GM18951 (cell line): ENCODE results near the gene SEZ6L.
A peak's percentile ranks its signal among the peaks of the same experiment; 100 is the strongest.

ENCODE experiments used
- POLR2A ChIP-seq: IDR thresholded peaks from 4 replicates; pipeline ENCODE4 v1.6.1; 2011; ENCODE audit warnings: mild to moderate bottlenecking; ENCODE audit not compliant: insufficient read length, insufficient read depth; ENCODE audit errors: extremely low read depth
- in situ Hi-C: fragments of 300-500 bp; cut with MboI; formaldehyde crosslinking; loops from one replicate; pipeline ENCODE4 v1.12.0; 2022; ENCODE audit warnings: low sequenced_read_pairs, mixed read lengths, inconsistent platforms; ENCODE audit not compliant: unreplicated experiment

Gene SEZ6L

GRCh38 chr22:26409719-26410335 is 240.6 kb downstream of the SEZ6L start:
- TF ChIP-seq POLR2A: no peak
- in situ Hi-C loops: no loop called here

GRCh38 chr22:26410386-26410785 is 241.1 kb downstream of the SEZ6L start:
- TF ChIP-seq POLR2A: no peak
- in situ Hi-C loops: no loop called here

GRCh38 chr22:26414347-26414746 is 245.1 kb downstream of the SEZ6L start:
- TF ChIP-seq POLR2A: no peak
- in situ Hi-C loops: no loop called here

DNA sequence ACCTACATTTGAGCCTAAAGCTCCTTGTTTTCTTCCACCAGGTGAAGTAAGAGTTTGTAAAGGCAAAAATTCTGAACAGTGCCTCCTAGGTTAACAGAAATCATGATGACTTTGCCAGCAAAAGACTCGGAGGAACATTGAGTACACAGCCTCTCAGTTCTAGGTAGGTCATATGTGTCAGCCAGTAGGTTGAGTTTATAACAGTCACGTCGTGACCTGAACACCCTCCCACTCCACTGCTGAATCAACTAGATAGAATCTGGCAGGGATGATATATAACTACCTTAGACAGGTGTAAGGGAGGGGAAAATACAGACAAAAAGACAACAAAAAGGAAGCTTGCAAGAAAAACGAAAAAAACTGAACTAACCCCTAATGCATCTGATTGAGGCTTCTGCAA is 247.0 kb downstream of the SEZ6L start:
- no peak for TF ChIP-seq POLR2A
- in situ Hi-C loops: no loop called here

DNA sequence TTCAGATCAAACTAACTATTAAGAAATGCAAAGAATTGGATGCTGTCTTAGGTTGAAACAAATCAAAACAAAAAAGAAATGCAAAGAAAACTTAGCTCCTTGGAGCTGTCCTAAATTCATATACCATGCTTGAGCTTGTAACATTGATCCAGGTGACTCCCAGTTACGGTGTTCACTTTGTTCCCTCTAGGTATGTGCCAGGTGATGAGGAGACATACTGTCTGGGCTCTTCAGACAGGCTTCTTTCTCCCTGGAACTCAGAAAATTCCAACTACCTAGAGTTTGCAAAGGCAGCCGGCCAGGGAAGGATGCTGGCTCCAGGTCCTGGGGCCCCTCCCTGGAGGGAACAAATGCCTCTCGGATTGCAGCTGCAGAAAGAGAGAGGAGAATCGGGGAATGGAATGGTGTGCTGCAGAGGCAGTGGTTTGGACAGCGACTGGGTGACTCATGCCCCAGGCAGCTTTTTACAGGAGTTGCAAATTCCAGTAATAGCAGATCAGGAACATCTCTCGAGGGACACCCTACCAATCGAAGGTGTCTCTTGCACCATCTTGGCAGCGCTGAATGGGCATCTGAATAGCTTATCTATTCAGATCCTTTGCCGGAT is 247.5 kb downstream of the SEZ6L start:
- TF ChIP-seq POLR2A: no peak
- in situ Hi-C loops: no loop called here

DNA sequence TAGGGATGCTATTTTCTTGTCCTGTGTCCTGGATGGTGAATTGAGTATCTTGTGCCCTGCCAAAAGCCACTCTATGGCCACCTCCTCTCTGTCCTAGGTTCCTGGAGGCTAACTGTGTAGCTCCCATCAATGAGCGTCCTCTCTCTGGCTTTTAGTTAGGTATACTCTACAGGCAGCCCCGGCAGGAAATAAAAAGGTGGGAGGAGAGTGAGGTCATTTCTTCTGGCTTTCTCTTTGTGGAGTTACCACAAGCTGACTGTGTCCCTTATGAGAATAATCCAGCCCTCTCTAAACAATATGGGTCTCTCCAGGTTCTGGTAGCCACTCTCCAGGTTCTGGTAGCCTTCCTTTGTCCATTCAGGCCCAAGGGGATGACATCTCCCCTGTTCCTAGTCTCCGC is 248.1 kb downstream of the SEZ6L start:
- no peak for TF ChIP-seq POLR2A
- in situ Hi-C loops: no loop called here

- in situ Hi-C loops: no loop called here
- no peak for TF ChIP-seq POLR2A
Observed at GRCh38 chr22:26418620-26419019, 249.4 kb downstream of the SEZ6L start.

- no peak for TF ChIP-seq POLR2A
- in situ Hi-C loops: no loop called here
Observed at GRCh38 chr22:26426924-26427323, 257.7 kb downstream of the SEZ6L start.

DNA sequence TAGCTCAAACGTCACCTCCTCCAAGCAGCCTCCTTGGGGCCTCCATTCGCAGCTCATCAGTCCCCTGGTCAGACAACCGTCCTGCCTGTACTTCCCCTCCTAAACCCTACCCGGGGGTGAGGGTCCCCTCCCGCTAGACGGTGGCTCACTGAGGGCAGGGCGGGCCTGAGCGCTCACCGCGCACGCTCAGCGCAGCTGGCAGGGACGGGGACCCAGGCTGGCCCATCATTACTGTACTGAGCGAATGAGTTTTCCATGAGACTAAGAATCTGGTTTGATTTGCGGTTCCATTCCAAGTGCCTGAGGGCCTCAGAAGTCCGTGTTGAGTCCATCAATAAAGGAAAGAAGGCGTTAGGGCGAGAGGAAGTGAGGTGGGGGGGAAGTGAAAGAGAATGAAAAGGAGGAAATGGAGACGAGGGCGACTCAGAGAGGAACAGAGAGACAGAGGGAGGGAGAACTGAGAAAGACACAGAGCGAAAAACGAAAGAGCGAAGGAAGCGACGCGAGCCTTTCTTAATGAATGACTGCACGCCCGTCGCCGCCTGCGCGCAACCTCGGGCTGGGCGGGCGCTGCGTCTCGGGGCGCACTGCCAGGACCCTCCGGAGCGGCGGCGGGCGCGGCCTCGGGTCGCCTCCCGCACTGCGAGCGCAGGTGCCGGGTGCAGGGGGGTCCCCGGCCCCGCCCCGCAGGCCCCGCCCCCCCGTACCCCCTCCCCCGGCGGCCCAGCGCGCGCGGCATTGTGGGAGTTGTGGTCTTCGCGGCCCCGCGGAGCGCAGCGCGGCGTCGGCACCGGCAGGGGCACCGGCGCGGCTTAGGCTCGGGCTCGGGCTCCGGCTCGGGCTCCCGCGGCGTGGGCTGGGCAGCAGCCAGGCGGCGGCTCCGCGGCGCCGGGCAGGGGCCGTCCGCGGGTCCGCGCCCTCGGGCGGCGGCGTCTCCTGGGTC is 259.5 kb downstream of the SEZ6L start, which contains the start of gene ASPHD2:
Gene ASPHD2 (plus strand): TSS at position 746 of the 943 bp plus-strand sequence. CDS start 4,356 bp downstream, outside the sequence.
- TF ChIP-seq POLR2A: peak; percentile 83
- in situ Hi-C loops: no loop called here

GRCh38 chr22:26429458-26430286 is 260.4 kb downstream of the SEZ6L start:
- TF ChIP-seq POLR2A: no peak
- in situ Hi-C loops: no loop called here

DNA sequence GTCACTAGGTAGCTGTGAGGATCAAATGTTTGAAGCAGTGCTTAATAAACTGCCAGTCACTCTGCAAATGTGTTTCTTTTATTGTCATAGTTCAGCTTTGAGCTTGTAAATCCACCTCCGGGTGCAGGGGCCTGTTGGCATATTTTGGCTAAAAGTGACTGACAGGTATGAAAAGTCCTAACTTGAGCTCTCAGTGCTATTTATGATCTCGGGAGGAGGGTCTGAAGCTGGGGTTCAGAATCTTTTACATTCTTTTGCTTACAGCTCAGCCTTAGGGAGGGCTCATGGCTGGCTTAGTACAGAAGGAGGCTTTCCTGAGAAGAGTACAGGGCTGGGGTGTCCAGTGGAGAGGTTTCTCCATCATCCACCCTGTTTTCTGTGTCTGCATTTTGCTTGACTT is 261.3 kb downstream of the SEZ6L start:
- in situ Hi-C loops: no loop called here
- no peak for TF ChIP-seq POLR2A

- TF ChIP-seq POLR2A: no peak
- in situ Hi-C loops: no loop called here
Observed at GRCh38 chr22:26431261-26431995, 262.2 kb downstream of the SEZ6L start.
